AG09319 (cell line): Measurements from ENCODE around the gene UACA.
"Not testable (repeated sequence)": the region's sequence is repeated elsewhere in the genome, so short reads cannot be mapped to it uniquely, and the experiment has no call there.

Experiments used
- DNase-seq: peaks from one replicate; pipeline ENCODE4 v3.0.0-alpha.2; 2010; ENCODE audit warnings: low read depth; ENCODE audit errors: extremely low read depth
- TF ChIP-seq, protein P1 (sequence below): IDR thresholded peaks from 2 replicates; pipeline ENCODE4 v1.5.1; 2011; ENCODE audit warnings: low read depth, mild to moderate bottlenecking, inconsistent platforms, low read length, moderate library complexity

UACA gene

DNA sequence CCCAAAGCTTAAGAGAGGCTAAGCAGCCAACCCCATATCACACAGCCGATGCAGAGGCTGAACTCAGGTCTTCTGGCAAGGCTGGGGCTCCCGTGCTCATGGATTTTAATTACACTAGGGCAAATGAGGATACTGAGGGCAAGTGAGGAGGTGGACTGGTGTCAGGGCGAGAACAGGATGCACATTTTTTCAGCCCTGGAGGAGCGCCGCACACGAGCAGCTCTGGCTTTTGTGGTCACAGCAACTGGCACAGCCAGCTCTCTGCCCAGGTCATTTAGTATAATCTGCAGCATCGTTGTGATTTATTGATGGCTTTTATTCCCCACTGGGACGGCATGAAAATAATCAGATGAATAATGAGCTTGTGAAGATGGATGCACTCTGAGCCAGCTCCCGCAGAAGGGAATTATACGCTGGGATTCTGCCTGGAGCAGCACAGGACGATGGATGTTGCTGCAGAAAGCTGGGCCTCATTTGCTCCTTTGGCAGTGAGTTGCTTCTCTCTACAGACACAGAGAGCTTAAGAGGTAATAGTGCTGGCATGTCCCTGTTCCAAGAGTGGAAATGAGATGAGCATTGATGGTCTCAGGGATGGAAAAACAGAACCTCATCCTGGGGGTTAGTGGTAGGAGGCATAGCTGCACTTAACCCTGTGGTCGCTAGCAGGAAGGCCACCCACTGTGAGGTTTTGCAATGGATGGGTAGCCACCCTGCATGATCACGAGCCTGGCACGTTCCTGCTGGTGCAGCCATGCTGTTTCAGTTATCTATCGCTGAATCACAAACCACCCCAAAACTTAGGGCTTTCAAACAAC is 135.4 kb downstream of the UACA start:
- no peak for DNase-seq

DNA sequence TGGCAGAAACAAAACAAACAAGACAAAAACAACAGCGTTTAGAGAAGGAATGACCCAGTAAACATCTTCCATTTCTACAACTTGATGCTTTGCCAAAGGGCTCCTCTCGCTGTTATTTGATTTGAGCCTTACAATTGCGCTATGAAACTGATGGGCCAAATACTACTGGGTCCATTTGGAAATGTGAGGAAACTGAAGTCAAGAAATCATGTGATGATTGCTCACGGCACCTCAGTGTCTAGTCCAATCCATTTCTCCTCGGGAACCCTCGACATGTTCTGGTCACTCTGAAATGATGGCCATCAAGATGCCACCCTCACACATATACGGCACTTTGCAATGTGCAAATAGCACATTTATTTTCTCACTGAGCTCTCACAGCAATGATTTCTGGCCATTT is 136.0 kb downstream of the UACA start:
- no peak for DNase-seq
- TF ChIP-seq, protein P1, sequence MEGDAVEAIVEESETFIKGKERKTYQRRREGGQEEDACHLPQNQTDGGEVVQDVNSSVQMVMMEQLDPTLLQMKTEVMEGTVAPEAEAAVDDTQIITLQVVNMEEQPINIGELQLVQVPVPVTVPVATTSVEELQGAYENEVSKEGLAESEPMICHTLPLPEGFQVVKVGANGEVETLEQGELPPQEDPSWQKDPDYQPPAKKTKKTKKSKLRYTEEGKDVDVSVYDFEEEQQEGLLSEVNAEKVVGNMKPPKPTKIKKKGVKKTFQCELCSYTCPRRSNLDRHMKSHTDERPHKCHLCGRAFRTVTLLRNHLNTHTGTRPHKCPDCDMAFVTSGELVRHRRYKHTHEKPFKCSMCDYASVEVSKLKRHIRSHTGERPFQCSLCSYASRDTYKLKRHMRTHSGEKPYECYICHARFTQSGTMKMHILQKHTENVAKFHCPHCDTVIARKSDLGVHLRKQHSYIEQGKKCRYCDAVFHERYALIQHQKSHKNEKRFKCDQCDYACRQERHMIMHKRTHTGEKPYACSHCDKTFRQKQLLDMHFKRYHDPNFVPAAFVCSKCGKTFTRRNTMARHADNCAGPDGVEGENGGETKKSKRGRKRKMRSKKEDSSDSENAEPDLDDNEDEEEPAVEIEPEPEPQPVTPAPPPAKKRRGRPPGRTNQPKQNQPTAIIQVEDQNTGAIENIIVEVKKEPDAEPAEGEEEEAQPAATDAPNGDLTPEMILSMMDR, result no peak

More for the DNA sequence above, 135.4 kb downstream of the UACA start:
- TF ChIP-seq, protein P1, result no peak

DNA sequence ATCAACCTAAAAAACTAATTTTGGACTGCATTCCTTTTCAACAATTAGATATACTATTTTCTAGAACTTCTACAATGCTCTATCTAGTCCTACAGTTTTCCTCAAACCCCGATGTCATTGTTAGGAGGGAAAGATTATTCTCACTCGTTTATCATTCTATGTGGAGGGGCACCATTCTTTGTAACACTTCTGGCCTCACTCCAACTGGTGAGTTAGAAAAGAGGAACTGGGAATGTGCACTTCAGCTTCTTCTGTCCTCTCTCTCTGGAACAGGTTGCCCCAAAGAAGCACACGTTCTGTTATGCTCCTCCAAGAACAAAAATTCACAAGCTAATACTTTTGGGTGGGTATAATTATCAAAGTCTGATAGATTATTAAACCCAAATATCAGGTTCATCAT is 137.9 kb downstream of the UACA start:
- no peak for DNase-seq
- TF ChIP-seq, protein P1, result no peak

DNA sequence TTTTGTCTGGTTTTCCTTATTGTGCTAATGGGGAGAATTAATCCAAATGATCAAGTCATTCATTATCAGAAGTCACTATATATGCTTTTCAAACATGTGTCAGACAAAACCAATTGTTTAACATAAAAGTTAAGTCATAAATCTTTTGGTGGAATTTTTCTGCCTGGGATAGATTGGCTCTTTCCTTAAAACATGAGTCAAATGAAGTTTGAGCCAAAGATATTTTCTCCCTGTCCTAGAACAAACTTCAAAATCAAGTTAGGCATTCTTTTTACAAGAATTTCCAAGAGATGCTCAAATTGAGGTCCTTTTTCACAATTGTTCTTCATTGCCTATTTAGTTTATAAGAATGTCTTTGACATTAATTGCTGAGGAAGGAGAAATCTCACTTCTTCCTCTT is 138.3 kb downstream of the UACA start:
- TF ChIP-seq, protein P1, result no peak

DNA sequence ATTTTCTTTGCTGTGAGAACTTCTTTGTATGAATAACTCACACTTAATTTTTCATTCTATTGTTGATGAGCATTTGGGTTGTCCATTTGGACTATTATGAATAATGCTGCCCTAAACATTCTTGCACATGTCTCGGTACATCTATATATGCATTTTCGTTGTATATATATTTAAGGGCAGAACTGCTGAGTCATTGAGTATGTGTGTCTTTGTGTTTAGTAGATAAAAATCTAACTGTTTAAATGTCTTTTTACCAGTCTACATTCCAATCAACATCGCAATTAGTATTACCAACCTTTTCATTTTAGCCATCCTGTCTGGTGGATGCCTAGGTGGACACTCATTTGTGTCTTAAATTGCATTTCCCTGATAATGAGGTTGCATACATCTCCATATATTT is 144.4 kb downstream of the UACA start:
- TF ChIP-seq, protein P1, result no peak
- no peak for DNase-seq

More for the DNA sequence above, 138.3 kb downstream of the UACA start:
- no peak for DNase-seq

DNA sequence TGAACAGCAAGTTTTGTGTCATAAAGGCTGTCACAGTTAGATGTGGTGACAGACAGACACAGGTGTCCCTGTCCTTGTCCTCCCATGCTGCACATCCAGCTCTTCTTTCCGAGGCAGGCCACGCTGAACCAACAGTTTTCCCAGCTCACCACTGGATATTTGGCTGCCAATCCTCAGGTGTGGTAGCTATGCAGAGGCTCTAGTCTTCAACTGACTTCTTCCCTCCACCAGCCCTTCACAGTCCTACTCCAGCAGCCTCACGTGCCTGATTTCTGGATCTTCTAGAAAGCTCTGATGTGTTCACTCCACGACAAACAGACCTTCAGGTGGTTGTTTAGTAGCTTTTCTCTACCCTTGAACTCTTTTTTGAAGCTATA is 145.5 kb downstream of the UACA start:
- no peak for DNase-seq
- TF ChIP-seq, protein P1, result no peak

DNA sequence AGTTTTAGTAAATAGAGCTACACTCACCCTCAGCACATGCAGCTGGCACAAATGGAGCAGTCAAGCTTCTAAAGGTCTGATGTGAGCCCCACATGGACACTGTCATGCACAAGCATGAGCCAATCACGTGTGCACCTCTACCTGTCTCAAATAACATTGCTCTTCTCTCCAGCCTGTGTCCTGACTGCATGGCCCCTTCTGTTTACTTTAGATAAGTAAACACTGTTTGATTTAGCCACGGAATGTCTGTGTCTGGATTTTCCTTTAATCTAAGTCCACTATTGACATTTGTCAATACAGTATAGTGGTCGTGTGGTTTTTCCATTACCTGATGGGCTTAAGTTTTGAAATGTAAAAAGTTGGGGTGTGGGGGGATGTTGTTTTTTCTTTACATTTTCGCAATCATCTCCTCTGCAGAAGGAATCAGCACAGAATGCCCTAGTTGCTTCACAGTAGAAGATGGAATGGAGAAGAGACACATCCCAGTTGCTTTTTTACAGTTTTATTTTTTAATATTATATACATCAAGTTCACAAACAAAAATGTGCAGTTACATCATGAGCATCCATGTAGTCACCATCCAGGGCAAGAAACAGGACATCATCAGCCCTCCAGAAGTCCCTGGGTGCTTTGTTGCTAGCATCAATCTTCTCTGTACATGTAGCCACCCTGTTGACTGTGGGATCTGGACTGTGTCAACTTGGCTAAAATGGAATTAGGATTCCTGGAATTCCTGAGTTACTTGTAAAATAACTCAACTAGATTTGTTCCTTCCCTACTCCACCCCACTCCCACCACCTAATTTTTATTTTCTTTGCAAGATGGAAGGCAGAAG is 146.1 kb downstream of the UACA start:
- no peak for DNase-seq
- TF ChIP-seq, protein P1, result no peak

DNA sequence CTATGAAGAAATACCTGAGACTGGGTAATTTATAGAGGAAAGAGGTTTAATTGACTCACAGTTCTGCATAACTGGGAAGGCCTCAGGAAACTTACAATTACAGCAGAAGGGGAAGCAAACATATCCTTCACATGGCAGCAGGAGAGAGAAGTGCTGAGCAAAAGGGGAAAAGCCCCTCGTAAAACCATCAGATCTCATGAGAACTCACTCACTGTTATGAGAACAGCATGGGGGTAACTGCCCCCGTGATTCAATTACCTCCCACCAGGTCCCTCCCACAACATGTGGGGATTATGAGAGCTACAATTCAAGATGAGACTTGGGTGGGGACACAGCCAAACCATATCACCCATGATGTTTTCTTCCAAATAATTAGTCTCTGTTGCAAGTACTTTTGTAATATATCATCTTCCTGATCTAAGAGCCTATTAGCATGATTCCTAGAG is 147.0 kb downstream of the UACA start:
- not testable (repeated sequence) for DNase-seq
